Vagina (tissue), 2 donors: ENCODE results near the gene HOXB5.

Experiments used
- CTCF ChIP-seq, 3 experiments: fragments of 450-650 bp in 2 of 3; fragments of 200-600 bp in 1 of 3; sonication (generic) in 1 of 3; IDR thresholded peaks; one replicate each; pipeline ENCODE4 v1.5.1; 2017 to 2019; ENCODE audit warnings: antibody characterized with exemption in 3 of 3, mild to moderate bottlenecking in 2 of 3, moderate library complexity in 2 of 3
- POLR2A ChIP-seq, 2 donors: fragments of 450-650 bp; IDR thresholded peaks; one replicate each; pipeline ENCODE4 v1.6.1; 2017; ENCODE audit warnings: antibody characterized with exemption in 2 of 2, mild to moderate bottlenecking in 2 of 2, moderate library complexity in 2 of 2

DNA sequence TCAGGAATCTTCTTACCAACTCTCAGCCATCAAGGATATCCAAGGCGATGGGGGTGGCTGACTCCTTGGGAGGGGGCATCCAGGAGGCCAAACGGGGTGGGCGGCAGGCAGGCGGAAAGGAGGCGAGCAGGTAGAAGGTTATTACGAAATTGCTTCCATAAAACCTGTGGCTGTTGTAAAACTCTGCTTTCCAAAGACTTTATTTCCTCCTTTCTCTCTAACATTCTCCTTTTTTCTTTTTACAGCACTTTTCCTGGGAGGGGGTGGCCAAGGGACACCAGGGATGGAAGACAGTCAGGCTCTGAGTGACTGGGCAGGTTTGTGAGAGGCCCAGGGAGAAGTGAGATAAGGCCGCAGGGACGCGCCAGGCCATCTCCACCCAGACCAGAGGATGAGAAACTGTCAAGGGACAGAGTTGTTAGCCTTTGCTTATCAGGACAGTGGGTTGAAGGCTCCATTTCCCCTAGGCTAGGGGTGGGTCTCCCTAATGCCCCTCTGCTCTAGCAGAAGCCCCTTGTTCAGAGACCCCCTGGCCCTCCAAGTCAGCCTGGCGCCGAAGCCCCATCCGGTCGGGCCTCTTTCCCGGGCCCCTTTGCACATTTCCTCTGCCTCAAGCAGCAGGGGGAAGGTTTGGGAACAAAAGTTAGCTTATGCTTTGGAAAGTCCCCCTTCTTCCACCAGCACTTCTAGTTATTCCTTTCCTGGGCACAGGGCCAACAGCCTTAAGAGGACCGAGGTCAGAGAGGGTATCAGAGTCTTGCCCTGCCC lies 37.5 kb upstream of the HOXB5 start:
- TF ChIP-seq CTCF (IDR thresholded peaks at IDR 0.05) = no peak
- TF ChIP-seq POLR2A (IDR thresholded peaks at IDR 0.05) = no peak
